Stimulated activated naive CD8-positive, alpha-beta T cell treated with anti-CD3 and anti-CD28 coated beads, Interleukin-15, Interleukin-2, amounts not matched to agents 100 U/mL and 50 U/mL, for 24 hours (primary cell): ENCODE data around the gene DHX8.

ENCODE experiments used
- ATAC-seq: fragments of 150-1000 bp; cut with Tn5 transposase; one replicate; pipeline ENCODE4 v1.10.0; 2021
- DNase-seq: peaks from one replicate; pipeline ENCODE4 v3.0.0; 2021

The DHX8 gene

GRCh38 chr17:43547659-43548256, 64.0 kb downstream of the DHX8 start:
- no peak for ATAC-seq
- no peak for DNase-seq

GRCh38 chr17:43548689-43549379, 65.1 kb downstream of the DHX8 start:
- ATAC-seq (no peak), DNase-seq (no peak)

- DNase-seq (no peak), ATAC-seq (no peak)
Observed at GRCh38 chr17:43549496-43549895, 65.7 kb downstream of the DHX8 start.

- no peak for ATAC-seq
- DNase-seq = no peak
Observed at GRCh38 chr17:43550754-43551153, 67.0 kb downstream of the DHX8 start.

- no peak for DNase-seq
- ATAC-seq = no peak
Observed at GRCh38 chr17:43552229-43552837, 68.6 kb downstream of the DHX8 start.

- no peak for DNase-seq
Observed at GRCh38 chr17:43553573-43553972, 69.8 kb downstream of the DHX8 start.

GRCh38 chr17:43554857-43555256, 71.1 kb downstream of the DHX8 start:
- no peak for DNase-seq
- ATAC-seq = no peak

More at GRCh38 chr17:43553573-43553972, 69.8 kb downstream of the DHX8 start:
- no peak for ATAC-seq

- DNase-seq (peak; percentile 22), ATAC-seq (peak; percentile 53)
Observed at GRCh38 chr17:43556292-43556691, 72.5 kb downstream of the DHX8 start.

GRCh38 chr17:43558805-43559160, 75.0 kb downstream of the DHX8 start:
- no peak for DNase-seq
- no peak for ATAC-seq

GRCh38 chr17:43559161-43559816, 75.5 kb downstream of the DHX8 start:
- DNase-seq (no peak), ATAC-seq (no peak)

GRCh38 chr17:43560461-43561427, 77.0 kb downstream of the DHX8 start:
- DNase-seq (no peak), ATAC-seq (peak; percentile 57)

- ATAC-seq = no peak
Observed at GRCh38 chr17:43562679-43563599, 79.2 kb downstream of the DHX8 start.

GRCh38 chr17:43563600-43564594, 80.1 kb downstream of the DHX8 start:
- ATAC-seq (no peak), DNase-seq (no peak)

More at GRCh38 chr17:43562679-43563599, 79.2 kb downstream of the DHX8 start:
- DNase-seq = no peak

GRCh38 chr17:43568506-43569082, 84.8 kb downstream of the DHX8 start:
- ATAC-seq (no peak), DNase-seq (no peak)

GRCh38 chr17:43570518-43570928, 86.7 kb downstream of the DHX8 start:
- DNase-seq (no peak), ATAC-seq (peak; percentile 49)

- DNase-seq = no peak
- ATAC-seq = peak; percentile 64
Observed at GRCh38 chr17:43572368-43572980, 88.7 kb downstream of the DHX8 start.

- no peak for ATAC-seq
- no peak for DNase-seq
Observed at GRCh38 chr17:43573579-43574321, 90.0 kb downstream of the DHX8 start.

- no peak for ATAC-seq
- DNase-seq = no peak
Observed at GRCh38 chr17:43574348-43574747, 90.6 kb downstream of the DHX8 start.
